Measurements from ENCODE around the gene PLK3. TPM values are rescaled to one million over a fixed set of nuclear protein-coding genes. Genes with fewer than 3 reads are reported as not detected.

PLK3 gene
- total RNA-seq, 1 experiment from 2014 or later = 56.1 TPM

- no peaks in the 10 kb centered on the region for H3K27me3 ChIP-seq (ENCODE audit: insufficient read depth, low read length)
- intact Hi-C loops (cut with micrococcal nuclease) = no loop called here
- no peak for TF ChIP-seq JUND (IDR thresholded peaks at IDR 0.05)
- TF ChIP-seq POLR2A (IDR thresholded peaks at IDR 0.05; ENCODE audit: borderline replicate concordance, extremely low read depth, insufficient read depth, insufficient read length) = no peak
- no peak for TF ChIP-seq SRF (IDR thresholded peaks at IDR 0.05; ENCODE audit: low read depth)
- H3K79me2 ChIP-seq (ENCODE audit: insufficient read depth, low read length) = no peaks in the 10 kb centered on the region
- ChIA-PET RAD21 (ENCODE audit: low non-redundant PET in 1 of 2, low total read pairs in 2 of 2, uncharacterized antibody in 2 of 2, unreplicated experiment in 2 of 2) (no interaction called here), CTCF (no interaction called here), POLR2A (interaction anchor here (0.7 kb wide), 1 partner anchor 22 kb away, joined by 5 read pairs; no protein-coding TSS in a partner anchor)
- ATAC-seq (0 out of 2 replicates have a peak, but pooled peaks have one; percentile 23), DNase-seq (ENCODE audit: low read depth, low spot score) (no peak)
- H3K4me1 ChIP-seq (ENCODE audit: control insufficient read depth in 1 of 2, insufficient read depth in 2 of 2, low read length in 2 of 2) = no peaks in the 10 kb centered on the region
- no peak overlapping the region for H3K27ac ChIP-seq (ENCODE audit: low read depth, low read length)
- H4K20me1 ChIP-seq (ENCODE audit: insufficient read depth) = no peaks in the 10 kb centered on the region
- H2AFZ ChIP-seq (ENCODE audit: low read depth, low read length, poor library complexity, severe bottlenecking) = no peak overlapping the region
- H3K36me3 ChIP-seq (ENCODE audit: control insufficient read depth in 1 of 2, insufficient read depth in 2 of 2, low read length in 2 of 2) = no peaks in the 10 kb centered on the region
- no peaks in the 10 kb centered on the region for H3K9me2 ChIP-seq (ENCODE audit: insufficient read depth)
- BruUV-seq (replicated peaks) = no TSS peak
- H3K4me3 ChIP-seq (replicated peaks in 1 of 2; ENCODE audit: low read depth in 1 of 2, low read length in 2 of 2) = no peak overlapping the region
- H3K9ac ChIP-seq (ENCODE audit: low read length) = no peak overlapping the region
- H3K9me3 ChIP-seq (ENCODE audit: control insufficient read depth in 1 of 2, insufficient read depth in 1 of 2, low read depth in 1 of 2, low read length in 2 of 2) = no peaks in the 10 kb centered on the region
- no peak overlapping the region for H3K4me2 ChIP-seq (ENCODE audit: low read length)
Observed at GRCh38 chr1:44826375-44827196, 26.4 kb downstream of the PLK3 start.

GRCh38 chr1:44827197-44828002 is 27.2 kb downstream of the PLK3 start:
- ChIA-PET RAD21 (ENCODE audit: low non-redundant PET in 1 of 2, low total read pairs in 2 of 2, uncharacterized antibody in 2 of 2, unreplicated experiment in 2 of 2) (no interaction called here), POLR2A (no interaction called here), CTCF (no interaction called here)
- BruUV-seq (replicated peaks) = no TSS peak
- no peak overlapping the region for H3K27ac ChIP-seq (ENCODE audit: low read depth, low read length)
- no peaks in the 10 kb centered on the region for H4K20me1 ChIP-seq (ENCODE audit: insufficient read depth)
- peak; percentile 57 for ATAC-seq
- H3K36me3 ChIP-seq (ENCODE audit: control insufficient read depth in 1 of 2, insufficient read depth in 2 of 2, low read length in 2 of 2) = no peaks in the 10 kb centered on the region
- intact Hi-C loops (cut with micrococcal nuclease) = no loop called here
- no peaks in the 10 kb centered on the region for H3K79me2 ChIP-seq (ENCODE audit: insufficient read depth, low read length)
- no peaks in the 10 kb centered on the region for H3K9me3 ChIP-seq (ENCODE audit: control insufficient read depth in 1 of 2, insufficient read depth in 1 of 2, low read depth in 1 of 2, low read length in 2 of 2)
- no peak overlapping the region for H2AFZ ChIP-seq (ENCODE audit: low read depth, low read length, poor library complexity, severe bottlenecking)
- no peak overlapping the region for H3K4me2 ChIP-seq (ENCODE audit: low read length)
- no peaks in the 10 kb centered on the region for H3K9me2 ChIP-seq (ENCODE audit: insufficient read depth)
- H3K9ac ChIP-seq (ENCODE audit: low read length) = no peak overlapping the region
- no peaks in the 10 kb centered on the region for H3K27me3 ChIP-seq (ENCODE audit: insufficient read depth, low read length)
- H3K4me3 ChIP-seq (replicated peaks in 1 of 2; ENCODE audit: low read depth in 1 of 2, low read length in 2 of 2) = no peak overlapping the region
- DNase-seq (ENCODE audit: low read depth, low spot score) = no peak
- H3K4me1 ChIP-seq (ENCODE audit: control insufficient read depth in 1 of 2, insufficient read depth in 2 of 2, low read length in 2 of 2) = no peaks in the 10 kb centered on the region
- TF ChIP-seq FOSL1 (IDR thresholded peaks at IDR 0.05; ENCODE audit: low read depth) = no peak
- TF ChIP-seq SIN3A (IDR thresholded peaks at IDR 0.05; ENCODE audit: low read depth) = no peak
- TF ChIP-seq POLR2AphosphoS5 (IDR thresholded peaks at IDR 0.05; ENCODE audit: low read depth, low read length) = no peak
- TF ChIP-seq YY1 (IDR thresholded peaks at IDR 0.05; ENCODE audit: extremely low read depth, insufficient replicate concordance, low read depth, low read length) = no peak
- no peak for TF ChIP-seq SP1 (IDR thresholded peaks at IDR 0.05; ENCODE audit: low read depth)
- TF ChIP-seq ATF3 (IDR thresholded peaks at IDR 0.05) = no peak
- TF ChIP-seq RAD21 (IDR thresholded peaks at IDR 0.05; ENCODE audit: low read depth) = no peak
- TF ChIP-seq EGR1 (IDR thresholded peaks at IDR 0.05; ENCODE audit: low read depth) = no peak
- no peak for TF ChIP-seq MAX (IDR thresholded peaks at IDR 0.05)
- peak; percentile 59 for TF ChIP-seq TCF7L2 (IDR thresholded peaks at IDR 0.05; ENCODE audit: borderline replicate concordance, extremely low read depth, insufficient read depth, insufficient read length)
- no peak for TF ChIP-seq SRF (IDR thresholded peaks at IDR 0.05; ENCODE audit: low read depth)
- TF ChIP-seq JUND (IDR thresholded peaks at IDR 0.05) = no peak
- TF ChIP-seq ZBTB33 (IDR thresholded peaks at IDR 0.05; ENCODE audit: extremely low read depth, insufficient replicate concordance, low read length) = no peak
